Body of pancreas (tissue), 4 donors: ENCODE data around the gene GALP. TPM values are rescaled to one million over a fixed set of nuclear protein-coding genes. Genes with fewer than 3 reads are reported as not detected.

Experiments
- ATAC-seq: fragments of 150-250 bp; one replicate; pipeline ENCODE4 v1.9.1; 2016
- DNase-seq, 4 donors: peaks; one replicate each; pipeline ENCODE4 v3.0.0-alpha.2; 2019
- H3K27ac ChIP-seq, 4 donors: fragments of 200-600 bp; sonication (generic); 1 replicate in 3 of 4; 2 replicates in 1 of 4; pipeline versions ENCODE4 v1.5.1 to v1.6.1; 2016 to 2019; ENCODE audit warnings: mild to moderate bottlenecking in 1 of 4, mixed read lengths in 1 of 4, moderate library complexity in 1 of 4
- H3K27me3 ChIP-seq, 2 donors: fragments of 200-600 bp; sonication (generic); one replicate each; pipeline ENCODE4 v1.6.0; 2016; ENCODE audit warnings: mild to moderate bottlenecking in 1 of 2
- H3K36me3 ChIP-seq, 2 donors: fragments of 200-600 bp; sonication (generic); replicated peaks in 1 of 2; 2 replicates each; pipeline ENCODE4 v1.5.1; 2016; ENCODE audit warnings: low read depth in 2 of 2; ENCODE audit not compliant: insufficient read depth in 1 of 2
- H3K4me1 ChIP-seq: fragments of 200-600 bp; sonication (generic); one replicate; pipeline ENCODE4 v1.6.0; 2016
- H3K4me3 ChIP-seq, 2 donors: fragments of 200-600 bp; sonication (generic); 1 replicate in 1 of 2; 2 replicates in 1 of 2; pipeline ENCODE4 v1.5.1; 2016 to 2019
- H3K9me3 ChIP-seq, 3 donors: fragments of 200-600 bp; sonication (generic); 1 replicate in 2 of 3; 2 replicates in 1 of 3; pipeline ENCODE4 v1.5.1; 2016
- POLR2A ChIP-seq, 3 donors: fragments of 450-650 bp; IDR thresholded peaks; one replicate each; pipeline ENCODE4 v1.6.1; 2016; ENCODE audit warnings: antibody characterized with exemption in 3 of 3, mild to moderate bottlenecking in 2 of 3
- WGBS, 2 donors: methylation state at CpG; one replicate each; pipeline ENCODE4 v1.1.5; 2017; 5-methylcytosine and 5-hydroxymethylcytosine counted together
- intact Hi-C: fragments of 100-400 bp; cut with DNase I; formaldehyde crosslinking; loops from one replicate; pipeline ENCODE4 v1.15.1; 2023
- total RNA-seq, 2 donors: library from RNA; depleted of rRNA; stranded (reverse); fragments of >200 nt; gene quantifications; one replicate each; pipeline ENCODE4 v1.1.0, GENCODE V29; 2016
- TF ChIP-seq, protein P1 (sequence below), 7 experiments: fragments of 450-650 bp in 4 of 7; fragments of 200-600 bp in 3 of 7; sonication (generic) in 3 of 7; IDR thresholded peaks; one replicate each; pipeline ENCODE4 v1.5.1; 2016 to 2019; ENCODE audit warnings: antibody characterized with exemption in 7 of 7

Gene GALP
- total RNA-seq, 2 donors from 2014 or later = not detected

DNA sequence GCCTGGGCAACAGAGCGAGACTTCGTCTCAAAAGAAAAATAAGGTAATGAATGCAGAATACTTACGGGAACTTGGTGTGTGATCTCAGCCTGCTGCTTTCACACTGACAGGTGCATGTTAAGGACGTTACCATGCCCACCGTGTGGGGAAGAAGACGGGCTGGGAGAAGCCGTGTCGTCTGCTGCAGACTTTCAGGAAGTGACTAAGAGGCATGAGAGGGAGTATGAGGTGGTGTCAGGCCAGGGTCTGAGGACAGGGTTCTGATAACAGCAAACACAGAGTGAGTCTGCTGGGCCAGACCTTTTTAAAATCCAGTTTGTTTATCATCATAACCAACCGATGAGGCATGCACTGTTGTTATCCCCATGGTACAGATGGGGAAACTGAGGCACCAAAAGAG is 13.6 kb upstream of the GALP start:
- ATAC-seq (no peak), DNase-seq (no peak)
- TF ChIP-seq, protein P1, sequence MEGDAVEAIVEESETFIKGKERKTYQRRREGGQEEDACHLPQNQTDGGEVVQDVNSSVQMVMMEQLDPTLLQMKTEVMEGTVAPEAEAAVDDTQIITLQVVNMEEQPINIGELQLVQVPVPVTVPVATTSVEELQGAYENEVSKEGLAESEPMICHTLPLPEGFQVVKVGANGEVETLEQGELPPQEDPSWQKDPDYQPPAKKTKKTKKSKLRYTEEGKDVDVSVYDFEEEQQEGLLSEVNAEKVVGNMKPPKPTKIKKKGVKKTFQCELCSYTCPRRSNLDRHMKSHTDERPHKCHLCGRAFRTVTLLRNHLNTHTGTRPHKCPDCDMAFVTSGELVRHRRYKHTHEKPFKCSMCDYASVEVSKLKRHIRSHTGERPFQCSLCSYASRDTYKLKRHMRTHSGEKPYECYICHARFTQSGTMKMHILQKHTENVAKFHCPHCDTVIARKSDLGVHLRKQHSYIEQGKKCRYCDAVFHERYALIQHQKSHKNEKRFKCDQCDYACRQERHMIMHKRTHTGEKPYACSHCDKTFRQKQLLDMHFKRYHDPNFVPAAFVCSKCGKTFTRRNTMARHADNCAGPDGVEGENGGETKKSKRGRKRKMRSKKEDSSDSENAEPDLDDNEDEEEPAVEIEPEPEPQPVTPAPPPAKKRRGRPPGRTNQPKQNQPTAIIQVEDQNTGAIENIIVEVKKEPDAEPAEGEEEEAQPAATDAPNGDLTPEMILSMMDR (IDR thresholded peaks at IDR 0.05) = no peak
- TF ChIP-seq POLR2A (IDR thresholded peaks at IDR 0.05) = no peak
- peaks cover under 1% of the 10 kb centered on the region for H3K4me1 ChIP-seq
- H3K27ac ChIP-seq = no peak overlapping the region
- no peaks in the 10 kb centered on the region for H3K9me3 ChIP-seq
- H3K36me3 ChIP-seq = peaks cover 10 to 11% of the 10 kb centered on the region in 2 donors
- H3K27me3 ChIP-seq = no peaks in the 10 kb centered on the region
- intact Hi-C loops = loop anchor here (5.0 kb wide), 1 partner anchor 60 kb away; no protein-coding TSS in a partner anchor
- 56 to 62% methylated on average over 9 of the region's 9 CpGs for WGBS, 2 donors
- H3K4me3 ChIP-seq = no peak overlapping the region

DNA sequence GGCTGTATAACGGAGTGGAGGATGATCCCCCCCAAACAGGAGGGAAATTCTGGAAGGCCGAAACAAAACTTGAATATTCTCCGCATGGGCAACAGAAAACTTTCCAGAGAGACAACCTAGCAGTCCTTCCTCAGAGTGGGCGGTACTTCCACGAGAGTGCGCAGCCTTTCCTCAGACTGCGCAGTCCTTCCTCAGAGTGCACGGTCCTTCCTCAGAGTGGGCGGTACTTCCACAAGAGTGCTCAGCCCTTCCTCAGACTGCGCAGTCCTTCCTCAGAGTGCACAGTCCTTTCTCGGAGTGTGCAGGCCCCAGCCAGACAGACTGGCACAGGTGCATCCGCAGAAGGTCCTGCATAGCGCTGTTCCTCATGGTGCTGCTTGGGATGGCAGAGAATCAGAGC is 12.7 kb upstream of the GALP start:
- Histone ChIP-seq H3K27me3 (no peaks in the 10 kb centered on the region), H3K27ac (no peak overlapping the region), H3K4me1 (no peaks in the 10 kb centered on the region), H3K4me3 (no peak overlapping the region), H3K9me3 (no peaks in the 10 kb centered on the region), H3K36me3 (peaks cover 10 to 11% of the 10 kb centered on the region in 2 donors)
- DNase-seq (no peak), ATAC-seq (no peak)
- no peak for TF ChIP-seq POLR2A (IDR thresholded peaks at IDR 0.05)
- TF ChIP-seq, protein P1 (IDR thresholded peaks at IDR 0.05) = no peak
- 91 to 93% methylated on average over 10 to 13 of the region's 13 CpGs for WGBS, 2 donors
- intact Hi-C loops = loop anchor here (5.0 kb wide), 1 partner anchor 61 kb away; no protein-coding TSS in a partner anchor

DNA sequence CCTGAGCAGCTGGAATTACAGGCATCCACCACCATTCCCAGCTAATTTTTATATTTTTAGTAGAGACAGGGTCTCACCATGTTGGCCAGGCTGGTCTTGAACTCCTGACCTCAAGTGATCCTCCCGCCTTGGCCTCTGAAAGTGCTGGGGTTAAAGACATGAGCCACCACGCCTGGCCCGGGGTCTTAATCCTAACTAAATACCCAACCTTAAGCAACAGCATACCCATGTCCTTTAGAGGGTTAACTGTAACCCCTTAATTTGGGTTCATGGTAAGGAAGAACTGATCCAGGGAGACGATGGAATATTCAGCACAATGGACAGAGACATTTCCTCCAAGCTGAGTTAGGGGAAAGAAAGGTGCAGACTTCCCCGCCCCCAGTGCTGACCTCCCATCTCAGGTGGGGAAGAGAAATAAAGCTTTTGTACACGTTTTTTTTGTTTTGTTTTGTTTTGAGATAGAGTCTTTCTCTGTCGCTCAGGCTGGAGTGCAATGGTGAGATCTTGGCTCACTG is 8.7 kb upstream of the GALP start:
- intact Hi-C loops = no loop called here
- Histone ChIP-seq H3K4me3 (no peak overlapping the region), H3K9me3 (no peaks in the 10 kb centered on the region), H3K4me1 (peaks cover 14% of the 10 kb centered on the region), H3K27me3 (no peaks in the 10 kb centered on the region), H3K27ac (no peak overlapping the region), H3K36me3 (no peaks in the 10 kb centered on the region)
- WGBS, 2 donors = 45 to 49% methylated on average over 7 of the region's 7 CpGs
- ATAC-seq (no peak), DNase-seq (no peak)
- TF ChIP-seq, protein P1 (IDR thresholded peaks at IDR 0.05) = no peak
- no peak for TF ChIP-seq POLR2A (IDR thresholded peaks at IDR 0.05)

DNA sequence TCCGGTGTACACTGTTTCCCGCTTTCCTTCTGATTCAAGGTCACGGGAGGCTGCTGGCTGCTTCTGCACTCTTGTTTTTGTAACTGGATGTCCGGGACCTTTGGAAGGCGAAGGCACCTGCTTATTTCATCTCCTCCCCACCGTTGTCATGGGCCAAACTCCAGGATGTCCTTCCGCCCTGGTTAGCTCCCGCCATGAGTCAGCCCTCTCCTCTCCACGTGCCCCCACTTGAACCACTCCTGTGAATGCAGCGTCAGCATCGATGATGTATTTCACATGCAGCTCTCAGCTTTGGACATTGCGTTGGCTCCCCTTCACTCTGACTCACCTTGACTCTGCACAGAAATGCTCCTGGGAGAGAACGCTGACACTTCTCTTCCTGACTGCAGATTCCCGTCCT is 5.5 kb upstream of the GALP start:
- no peaks in the 10 kb centered on the region for H3K9me3 ChIP-seq
- DNase-seq = peak; percentile 60 to 86 (median 70)
- no peaks in the 10 kb centered on the region for H3K27me3 ChIP-seq
- intact Hi-C loops = no loop called here
- peaks cover 14% of the 10 kb centered on the region for H3K4me1 ChIP-seq
- WGBS, 2 donors = 43 to 54% methylated on average over 14 of the region's 14 CpGs
- H3K4me3 ChIP-seq = no peak overlapping the region
- peak; percentile 77 for ATAC-seq
- H3K36me3 ChIP-seq = no peaks in the 10 kb centered on the region
- peak overlapping the region in 2 of 4 donors; percentile 14 for H3K27ac ChIP-seq
- TF ChIP-seq, protein P1 (IDR thresholded peaks at IDR 0.05) = no peak
- TF ChIP-seq POLR2A (IDR thresholded peaks at IDR 0.05) = no peak

DNA sequence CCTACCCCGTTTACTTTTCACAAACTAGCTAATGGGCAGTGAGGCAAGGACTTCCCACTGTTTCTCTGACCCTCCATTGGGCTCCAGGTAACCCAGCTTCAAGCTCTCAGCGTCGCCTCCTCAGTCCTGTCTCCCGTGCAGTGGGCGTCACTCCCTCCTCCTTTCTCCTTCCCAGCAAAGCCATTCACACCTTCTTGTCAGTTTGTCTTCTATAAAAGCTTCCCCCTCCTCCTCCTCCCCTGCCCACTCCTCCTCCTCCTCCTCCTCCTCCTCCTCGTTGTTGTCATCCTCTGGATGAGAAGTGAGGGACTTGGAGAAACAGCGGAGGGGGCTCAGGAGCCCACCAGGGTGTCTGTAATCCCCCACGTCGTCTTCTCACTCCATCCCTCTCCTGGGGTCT is 1.7 kb upstream of the GALP start:
- no peak overlapping the region for H3K27ac ChIP-seq
- TF ChIP-seq, protein P1 (IDR thresholded peaks at IDR 0.05) = no peak
- no peak for TF ChIP-seq POLR2A (IDR thresholded peaks at IDR 0.05)
- no peak overlapping the region for H3K4me3 ChIP-seq
- intact Hi-C loops = no loop called here
- ATAC-seq (no peak), DNase-seq (no peak)
- 21 to 34% methylated on average over 9 of the region's 9 CpGs for WGBS, 2 donors
- no peaks in the 10 kb centered on the region for H3K9me3 ChIP-seq
- no peaks in the 10 kb centered on the region for H3K27me3 ChIP-seq
- H3K36me3 ChIP-seq = no peaks in the 10 kb centered on the region
- peaks cover 14% of the 10 kb centered on the region for H3K4me1 ChIP-seq
